ENCODE measurements around the gene TFAP2E.

- TF ChIP-seq, protein P1, sequence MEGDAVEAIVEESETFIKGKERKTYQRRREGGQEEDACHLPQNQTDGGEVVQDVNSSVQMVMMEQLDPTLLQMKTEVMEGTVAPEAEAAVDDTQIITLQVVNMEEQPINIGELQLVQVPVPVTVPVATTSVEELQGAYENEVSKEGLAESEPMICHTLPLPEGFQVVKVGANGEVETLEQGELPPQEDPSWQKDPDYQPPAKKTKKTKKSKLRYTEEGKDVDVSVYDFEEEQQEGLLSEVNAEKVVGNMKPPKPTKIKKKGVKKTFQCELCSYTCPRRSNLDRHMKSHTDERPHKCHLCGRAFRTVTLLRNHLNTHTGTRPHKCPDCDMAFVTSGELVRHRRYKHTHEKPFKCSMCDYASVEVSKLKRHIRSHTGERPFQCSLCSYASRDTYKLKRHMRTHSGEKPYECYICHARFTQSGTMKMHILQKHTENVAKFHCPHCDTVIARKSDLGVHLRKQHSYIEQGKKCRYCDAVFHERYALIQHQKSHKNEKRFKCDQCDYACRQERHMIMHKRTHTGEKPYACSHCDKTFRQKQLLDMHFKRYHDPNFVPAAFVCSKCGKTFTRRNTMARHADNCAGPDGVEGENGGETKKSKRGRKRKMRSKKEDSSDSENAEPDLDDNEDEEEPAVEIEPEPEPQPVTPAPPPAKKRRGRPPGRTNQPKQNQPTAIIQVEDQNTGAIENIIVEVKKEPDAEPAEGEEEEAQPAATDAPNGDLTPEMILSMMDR (IDR thresholded peaks at IDR 0.05): no peak
- TF ChIP-seq POLR2A (IDR thresholded peaks at IDR 0.05): no peak
Observed at GRCh38 chr1:35570589-35571137, 2.5 kb upstream of the TFAP2E start.
